ENCODE data around the gene ARHGAP8.

DNA sequence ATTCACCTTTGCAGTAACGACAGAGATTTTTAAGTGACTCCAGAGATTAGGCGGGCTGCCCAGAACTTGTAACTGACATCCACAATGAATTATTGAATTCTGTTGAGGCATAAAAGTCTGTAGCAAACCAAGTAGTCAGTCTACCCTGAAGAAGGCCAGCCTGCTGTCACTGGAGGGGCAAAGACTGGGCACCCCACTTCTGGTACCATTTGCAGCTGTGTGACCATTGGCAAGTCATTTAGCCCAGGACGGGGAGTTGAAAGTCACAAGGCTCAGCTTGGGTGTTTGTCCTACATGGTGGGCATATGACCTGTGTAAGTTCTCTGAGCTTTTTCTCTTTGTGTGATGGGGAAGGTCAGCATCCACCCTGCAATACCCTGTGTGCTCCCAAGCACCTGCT, 119.4 kb downstream of the ARHGAP8 start:
- TF ChIP-seq CTCF (IDR thresholded peaks at IDR 0.05), result no peak
- TF ChIP-seq POLR2A (IDR thresholded peaks at IDR 0.05), result no peak
